ENCODE measurements around the gene PPP2R2D. TPM values are rescaled to one million over a fixed set of nuclear protein-coding genes. Genes with fewer than 3 reads are reported as not detected.

The PPP2R2D gene
- total RNA-seq, 1 experiment from 2014 or later: 35.1 TPM

- no peak for TF ChIP-seq CTCF (conservative IDR thresholded peaks at IDR 0.05)
- H2AFZ ChIP-seq (ENCODE audit: low read length): no peak overlapping the region
- no peak overlapping the region for H2AK5ac ChIP-seq (ENCODE audit: insufficient read length, low read length)
- no peak overlapping the region for H3K27ac ChIP-seq (ENCODE audit: insufficient read length, low read depth, low read length)
- H3K4me1 Mint-ChIP-seq: peaks cover 25 to 37% of the 10 kb centered on the region in 2 experiments
- no peak overlapping the region for H2BK5ac ChIP-seq (ENCODE audit: insufficient read length, low read length)
- no peaks in the 10 kb centered on the region; the same call in 1 of the 2 replicates for H3K27me3 ChIP-seq (ENCODE audit: insufficient read depth, low read length)
- H3K27me3 Mint-ChIP-seq (ENCODE audit: low read depth): peaks cover 26% of the 10 kb centered on the region
- no peak overlapping the region for H3K14ac ChIP-seq (ENCODE audit: insufficient read depth, low read length)
- no peaks in the 10 kb centered on the region for H3K79me1 ChIP-seq (ENCODE audit: insufficient read depth, low read depth, low read length, poor library complexity, severe bottlenecking)
- H4K20me1 ChIP-seq (ENCODE audit: control insufficient read depth, insufficient read depth, insufficient read length): no peaks in the 10 kb centered on the region
- DNase-seq: no peak
- no peak overlapping the region for H4K91ac ChIP-seq (ENCODE audit: insufficient read length, low read depth, low read length)
- no peak overlapping the region for H3K9ac ChIP-seq (ENCODE audit: extremely low read depth, insufficient read length, low read length)
- H3K4me2 ChIP-seq (ENCODE audit: insufficient read depth, insufficient read length, low read length): no peak overlapping the region
- no peak overlapping the region for H3K23ac ChIP-seq (ENCODE audit: insufficient read length, low read depth, low read length)
- H2BK15ac ChIP-seq (ENCODE audit: low read depth, low read length): no peak overlapping the region
- H3K27ac Mint-ChIP-seq: no peak overlapping the region; a peak in 1 of 7 replicates
- H2BK12ac ChIP-seq (ENCODE audit: insufficient read length, low read depth, low read length): no peak overlapping the region
- H3K4me3 Mint-ChIP-seq: peak overlapping the region in 1 of 2 experiments; percentile 24; a peak in 1 of 5 replicates
- peaks cover 13% of the 10 kb centered on the region; the same call in 1 of the 2 replicates for H3K79me2 ChIP-seq (ENCODE audit: insufficient read depth, low read length)
- H4K5ac ChIP-seq (ENCODE audit: insufficient read length, low read depth, low read length): no peak overlapping the region
- H3K36me3 Mint-ChIP-seq (ENCODE audit: insufficient read depth in 1 of 3, low read depth in 3 of 3): peaks cover 3 to 6% (median 6%) of the 10 kb centered on the region in 3 experiments; a peak in 5 of 7 replicates
- no peaks in the 10 kb centered on the region for H3K9me3 ChIP-seq (ENCODE audit: control insufficient read depth, low read depth, low read length)
- H3K4ac ChIP-seq (ENCODE audit: low read depth, low read length): no peak overlapping the region
- H3K18ac ChIP-seq (ENCODE audit: insufficient read length, low read depth, low read length): no peak overlapping the region
- H4K8ac ChIP-seq (replicated peaks; ENCODE audit: insufficient read length, low read depth, low read length): no peak overlapping the region
- H3K23me2 ChIP-seq (ENCODE audit: insufficient read length, low read depth, low read length, poor library complexity, severe bottlenecking): peaks cover 9% of the 10 kb centered on the region
- no peaks in the 10 kb centered on the region; the same call in 1 of the 2 replicates for H3K4me1 ChIP-seq (ENCODE audit: insufficient read depth, low read length)
- no peaks in the 10 kb centered on the region; a peak in 1 of 5 replicates for H3K9me3 Mint-ChIP-seq
- no peak overlapping the region for H3K56ac ChIP-seq (ENCODE audit: insufficient read length, low read depth, low read length)
- no peak overlapping the region for H2BK20ac ChIP-seq (ENCODE audit: low read depth, low read length, poor library complexity, severe bottlenecking)
- no peak overlapping the region for H3T11ph ChIP-seq (ENCODE audit: low read length)
- WGBS (ENCODE audit: extremely low coverage, insufficient read length, low lambda C conversion rate): no CpG with 5 or more reads among the region's 5 CpGs
- H2BK120ac ChIP-seq (ENCODE audit: low read depth, low read length, poor library complexity, severe bottlenecking): no peak overlapping the region
Observed at GRCh38 chr10:131898713-131899112, 2.1 kb upstream of the PPP2R2D start.
